ENCODE data around the gene IL12A.

Gene IL12A

DNA sequence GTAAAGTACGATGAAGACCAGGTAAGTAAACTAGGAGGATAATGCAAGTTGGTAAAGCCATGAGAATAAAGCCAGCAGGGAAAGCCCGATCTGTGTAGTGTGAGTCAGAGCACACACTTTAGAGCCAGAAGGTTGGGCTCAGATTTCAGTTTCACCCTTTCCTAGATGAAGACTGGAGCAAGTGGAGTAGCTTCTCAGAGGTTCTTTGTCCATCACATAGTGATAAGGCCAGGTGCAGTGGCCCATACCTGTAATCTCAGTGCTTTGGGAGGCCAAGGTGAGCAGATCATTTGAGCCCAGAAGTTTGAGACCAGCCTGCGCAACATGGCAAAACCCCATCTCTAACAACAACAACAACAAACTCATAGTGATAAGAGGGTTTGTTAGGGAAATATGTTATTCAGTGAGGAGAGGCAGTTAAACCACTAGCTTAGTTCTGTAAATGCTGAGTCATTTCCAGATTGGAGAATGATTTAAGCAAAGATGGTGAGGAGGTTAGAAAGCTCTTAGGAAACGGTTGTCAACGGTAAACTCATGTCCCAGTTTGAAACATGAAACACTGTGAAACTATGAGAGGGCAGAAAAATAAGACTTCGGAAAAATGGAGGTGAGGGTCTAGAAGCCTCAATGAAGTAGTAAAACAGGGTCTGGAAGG, 39.0 kb downstream of the IL12A start:
- DNase-seq = peak in 1 of 5 donors; percentile 92

DNA sequence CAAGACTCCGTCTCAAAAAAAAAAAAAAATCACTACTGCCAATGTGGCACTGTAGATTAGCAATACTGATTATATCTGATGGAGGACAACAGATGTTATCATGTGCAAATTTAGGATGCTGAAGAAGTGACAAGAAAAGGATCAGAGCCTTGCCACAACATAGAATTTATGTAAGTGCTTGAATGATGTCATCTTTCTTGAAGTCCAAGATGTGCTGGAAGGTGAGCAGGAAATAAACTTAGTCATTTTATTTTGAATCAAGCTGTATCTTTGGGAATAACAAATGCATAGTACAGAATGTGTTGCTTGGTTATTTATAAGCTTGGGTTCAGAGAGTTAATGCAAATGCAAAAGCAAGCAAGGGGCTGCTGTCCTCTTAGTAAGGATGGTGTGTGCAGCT, 47.1 kb downstream of the IL12A start:
- no peak for DNase-seq

DNA sequence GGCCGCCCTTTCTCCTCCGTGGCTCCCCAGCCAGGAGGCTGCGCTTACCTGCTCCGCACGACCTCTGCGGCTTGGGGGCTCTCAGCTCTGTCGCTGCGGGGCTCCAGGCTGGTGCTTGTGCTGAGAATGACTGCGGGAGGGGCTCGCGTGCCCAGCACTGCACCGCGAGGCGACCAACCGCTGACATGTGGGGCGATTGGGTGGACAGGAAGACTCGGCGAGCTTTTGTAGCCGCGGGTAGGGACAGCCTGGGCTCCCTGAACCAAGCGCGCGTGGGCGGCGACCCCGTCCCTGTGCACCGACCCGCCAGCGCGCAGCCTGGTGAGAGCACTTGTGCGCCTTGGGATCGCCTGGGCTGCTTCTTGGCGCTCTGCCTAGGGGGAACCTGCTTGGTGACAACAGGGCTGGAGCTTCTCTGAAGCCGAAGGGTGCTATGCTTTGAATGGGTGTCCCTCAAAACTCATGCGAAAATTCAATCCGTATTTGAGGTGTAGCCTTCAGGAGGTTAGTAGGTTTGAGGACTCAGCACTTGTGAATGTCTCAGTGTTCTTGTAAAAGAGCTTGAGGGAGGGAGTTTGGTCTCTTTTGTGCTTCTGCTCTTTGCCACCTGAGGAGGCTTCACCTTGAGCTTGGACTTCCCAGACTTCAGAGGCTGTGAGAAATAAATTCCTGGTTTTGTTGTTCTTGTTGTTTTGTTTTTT, 50.4 kb downstream of the IL12A start:
- DNase-seq = peak in 1 of 5 donors; percentile 16

DNA sequence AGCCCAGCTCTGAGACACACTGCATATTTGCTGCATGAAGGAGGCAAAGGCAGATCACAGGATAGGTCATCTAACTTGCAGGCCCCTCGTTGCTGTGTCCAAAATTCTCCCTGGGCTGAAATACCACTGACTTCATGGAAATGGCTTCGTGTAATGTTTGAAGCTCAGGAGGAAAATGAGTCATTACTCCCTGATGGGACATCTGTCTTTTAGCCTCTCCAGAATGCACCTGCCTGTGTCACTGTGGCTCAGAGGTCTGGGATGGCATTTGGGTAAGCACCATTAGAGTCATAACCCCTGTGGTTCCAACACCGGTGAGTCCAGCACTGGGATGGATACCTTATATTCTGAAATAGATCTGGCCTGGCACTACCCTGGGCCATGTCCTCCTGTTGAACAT, 51.5 kb downstream of the IL12A start:
- no peak for DNase-seq

DNA sequence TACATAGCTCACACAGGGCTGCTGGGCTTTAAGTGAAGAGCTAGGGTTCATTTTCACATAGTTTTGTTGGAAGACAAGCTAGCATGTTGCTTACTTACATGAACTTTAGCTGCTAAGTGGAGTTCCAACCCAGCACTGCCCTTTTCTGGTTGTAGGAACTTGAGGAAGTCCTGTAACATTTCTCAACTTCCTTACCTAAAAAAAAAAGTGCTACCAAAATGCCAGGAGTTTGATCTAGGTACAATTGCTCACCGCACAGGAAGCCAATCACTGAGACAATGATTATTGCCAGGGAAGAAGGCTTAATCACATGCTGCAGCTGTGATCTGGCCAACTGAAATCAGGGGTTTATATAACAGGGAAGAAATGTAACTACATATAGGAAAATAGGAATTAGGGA, 52.8 kb downstream of the IL12A start:
- DNase-seq = no peak

DNA sequence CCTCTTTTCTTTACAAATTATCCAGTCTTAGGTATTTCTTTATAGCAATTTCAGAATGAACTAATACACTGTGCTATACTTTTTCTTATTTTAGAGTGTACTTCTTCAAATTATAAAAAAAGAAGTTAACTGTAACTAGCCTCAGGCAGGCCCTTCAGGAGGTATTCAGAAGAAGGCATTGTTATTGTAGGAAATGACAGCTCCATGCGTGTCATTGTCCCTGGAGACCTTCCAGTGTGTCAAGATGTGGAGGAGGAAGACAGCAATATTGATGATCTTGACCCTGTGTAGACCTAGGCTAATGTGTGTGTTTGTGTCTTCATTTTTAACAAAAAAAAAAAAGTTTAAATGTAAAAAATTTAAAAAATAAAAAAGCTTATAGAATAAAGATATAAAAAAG, 55.5 kb downstream of the IL12A start:
- DNase-seq = no peak

Data from T-helper 1 cell (primary cell).